SU-DHL-6 (cell line): ENCODE measurements around the gene EIF2S1.

Experiments used
- H2AFZ ChIP-seq: fragments of 200-600 bp; sonication (generic); 2 replicates; pipeline ENCODE4 v1.6.1; 2014; ENCODE audit warnings: low read depth, mild to moderate bottlenecking, moderate library complexity, mixed read lengths, antibody characterized with exemption, low read length; ENCODE audit not compliant: severe bottlenecking
- H3F3A ChIP-seq: fragments of 200-600 bp; shearing (Covaris generic); 2 replicates; pipeline ENCODE4 v1.6.0; 2016; ENCODE audit warnings: antibody characterized with exemption, mild to moderate bottlenecking; ENCODE audit not compliant: insufficient read depth
- H3K27ac ChIP-seq: fragments of 200-600 bp; sonication (generic); 2 replicates; pipeline ENCODE4 v1.5.1; 2016; ENCODE audit warnings: low read depth, mild to moderate bottlenecking, low read length, moderate library complexity, mixed read lengths
- H3K27me3 ChIP-seq: fragments of 200-600 bp; sonication (generic), shearing (Covaris generic); 2 replicates; pipeline ENCODE4 v1.6.0; 2014; ENCODE audit warnings: mild to moderate bottlenecking, low read length
- H3K36me3 ChIP-seq: fragments of 200-600 bp; sonication (generic); 2 replicates; pipeline ENCODE4 v1.6.1; 2014; ENCODE audit warnings: mild to moderate bottlenecking, low read length, mixed read lengths
- H3K4me2 ChIP-seq: fragments of 300-600, 200-600 bp; shearing (Covaris generic), sonication (generic); 2 replicates; pipeline ENCODE4 v1.6.0; 2014; ENCODE audit warnings: low read length, low read depth, mild to moderate bottlenecking; ENCODE audit not compliant: poor library complexity, severe bottlenecking
- H3K4me3 ChIP-seq: fragments of 200-600 bp; sonication (generic); 2 replicates; pipeline ENCODE4 v1.5.1; 2014; ENCODE audit warnings: antibody characterized with exemption, low read length, mild to moderate bottlenecking, mixed read lengths; ENCODE audit not compliant: insufficient read depth, poor library complexity, severe bottlenecking
- H3K79me2 ChIP-seq: fragments of 200-600 bp; sonication (generic); 2 replicates; pipeline ENCODE4 v1.6.1; 2014; ENCODE audit warnings: mild to moderate bottlenecking, low read length, moderate library complexity; ENCODE audit not compliant: insufficient read depth
- H3K9ac ChIP-seq: fragments of 200-600 bp; sonication (generic); 2 replicates; pipeline ENCODE4 v1.7.0; 2014; ENCODE audit warnings: mild to moderate bottlenecking, low read length
- H3K9me2 ChIP-seq: fragments of 200-600 bp; sonication (generic); replicated peaks from 2 replicates; pipeline ENCODE4 v1.6.1; 2014; ENCODE audit warnings: low read length; ENCODE audit not compliant: insufficient read depth
- H3K9me3 ChIP-seq: fragments of 200-600 bp; sonication (generic); 2 replicates; pipeline ENCODE4 v1.6.1; 2014; ENCODE audit warnings: low read length, mixed read lengths; ENCODE audit not compliant: insufficient read depth
- H4K20me1 ChIP-seq: fragments of 200-600 bp; sonication (generic); 2 replicates; pipeline ENCODE4 v1.6.1; 2014; ENCODE audit warnings: low read depth, mild to moderate bottlenecking, antibody characterized with exemption, low read length, moderate library complexity, mixed read lengths
- CTCF ChIP-seq: fragments of 200-600 bp; sonication (generic); IDR thresholded peaks from one replicate; pipeline ENCODE4 v1.5.1; 2017; ENCODE audit warnings: antibody characterized with exemption, mild to moderate bottlenecking, low read length, moderate library complexity; ENCODE audit not compliant: insufficient read depth, poor library complexity, severe bottlenecking
- EZH2phosphoT487 ChIP-seq: fragments of 200-600 bp; sonication (generic), shearing (Covaris generic); conservative IDR thresholded peaks from 2 replicates; pipeline ENCODE4 v1.6.1; 2018; ENCODE audit warnings: mild to moderate bottlenecking, antibody characterized with exemption, low read length, moderate library complexity, mixed read lengths

The EIF2S1 gene

GRCh38 chr14:67428501-67429031, 68.4 kb downstream of the EIF2S1 start:
- Histone ChIP-seq H4K20me1 (no peaks in the 10 kb centered on the region), H3K27me3 (no peaks in the 10 kb centered on the region), H3K9ac (no peak overlapping the region), H3K9me3 (no peaks in the 10 kb centered on the region), H3K36me3 (no peaks in the 10 kb centered on the region), H3K9me2 (no peaks in the 10 kb centered on the region), H3F3A (no peaks in the 10 kb centered on the region), H3K79me2 (no peaks in the 10 kb centered on the region), H3K4me2 (no peak overlapping the region), H3K4me3 (no peak overlapping the region), H2AFZ (no peak overlapping the region), H3K27ac (no peak overlapping the region)
- TF ChIP-seq CTCF = no peak

- H3K27ac ChIP-seq = no peak overlapping the region
- no peaks in the 10 kb centered on the region for H3K79me2 ChIP-seq
- no peaks in the 10 kb centered on the region for H3K27me3 ChIP-seq
- H3K4me3 ChIP-seq = no peak overlapping the region
- H3F3A ChIP-seq = no peaks in the 10 kb centered on the region
- H3K36me3 ChIP-seq = no peaks in the 10 kb centered on the region
- H4K20me1 ChIP-seq = no peaks in the 10 kb centered on the region
- no peak overlapping the region for H3K4me2 ChIP-seq
- H2AFZ ChIP-seq = no peak overlapping the region
- H3K9me2 ChIP-seq = no peaks in the 10 kb centered on the region
- TF ChIP-seq CTCF (no peak), EZH2phosphoT487 (no peak)
- no peak overlapping the region for H3K9ac ChIP-seq
- no peaks in the 10 kb centered on the region for H3K9me3 ChIP-seq
These were observed 69.5 kb downstream of the EIF2S1 start for GRCh38 chr14:67429510-67430205.

- Histone ChIP-seq H3K79me2 (no peaks in the 10 kb centered on the region), H3K27ac (no peak overlapping the region), H3K36me3 (no peaks in the 10 kb centered on the region), H3K4me2 (no peak overlapping the region), H3K4me3 (no peak overlapping the region), H3K27me3 (no peaks in the 10 kb centered on the region), H3F3A (no peaks in the 10 kb centered on the region), H3K9me3 (no peaks in the 10 kb centered on the region), H4K20me1 (no peaks in the 10 kb centered on the region), H3K9me2 (no peaks in the 10 kb centered on the region), H3K9ac (no peak overlapping the region), H2AFZ (no peak overlapping the region)
- TF ChIP-seq CTCF = no peak
- TF ChIP-seq EZH2phosphoT487 = no peak
These were observed 72.0 kb downstream of the EIF2S1 start for GRCh38 chr14:67432050-67432564.
